GM23338 (cell line): Measurements from ENCODE around the gene DGKG. TPM values are rescaled to one million over a fixed set of nuclear protein-coding genes. Genes with fewer than 3 reads are reported as not detected.

ENCODE experiments used
- ATAC-seq: fragments of 200-7000 bp; cut with Tn5 transposase; 3 replicates; pipeline ENCODE4 v1.9.1; 2020
- DNase-seq: peaks from one replicate; pipeline ENCODE4 v3.0.0-alpha.2; 2015; ENCODE audit warnings: low spot score
- H2AFZ ChIP-seq: fragments of 200-600 bp; sonication (generic); 2 replicates; pipeline ENCODE4 v1.8.0; 2016; ENCODE audit warnings: antibody characterized with exemption, mild to moderate bottlenecking, moderate library complexity
- H3F3A ChIP-seq: fragments of 200-600 bp; sonication (generic); replicated peaks from 2 replicates; pipeline ENCODE4 v1.8.0; 2017; ENCODE audit warnings: antibody characterized with exemption, mixed run types, low read depth
- H3K27ac ChIP-seq: fragments of 200-600 bp; sonication (generic); 2 replicates; pipeline ENCODE4 v1.6.1; 2016; ENCODE audit warnings: low read depth
- H3K27me3 ChIP-seq: fragments of 200-600 bp; sonication (generic); 2 replicates; pipeline ENCODE4 v1.8.0; 2016; ENCODE audit warnings: mild to moderate bottlenecking, mixed run types, moderate library complexity; ENCODE audit not compliant: insufficient read depth
- H3K36me3 ChIP-seq: fragments of 200-600 bp; sonication (generic); 2 replicates; pipeline ENCODE4 v1.8.0; 2016; ENCODE audit warnings: mild to moderate bottlenecking; ENCODE audit not compliant: insufficient read depth
- H3K4me1 ChIP-seq: fragments of 200-600 bp; sonication (generic); 2 replicates; pipeline ENCODE4 v1.8.0; 2016; ENCODE audit warnings: mild to moderate bottlenecking, moderate library complexity; ENCODE audit not compliant: insufficient read depth
- H3K4me2 ChIP-seq: fragments of 200-600 bp; sonication (generic); 2 replicates; pipeline ENCODE4 v1.7.1; 2017; ENCODE audit warnings: mixed run types
- H3K4me3 ChIP-seq: fragments of 200-600 bp; sonication (generic); 2 replicates; pipeline ENCODE4 v1.6.1; 2016; ENCODE audit warnings: mixed run types
- H3K79me2 ChIP-seq: fragments of 200-600 bp; sonication (generic); replicated peaks from 2 replicates; pipeline ENCODE4 v1.8.0; 2017; ENCODE audit warnings: mild to moderate bottlenecking; ENCODE audit not compliant: insufficient read depth
- H3K9me2 ChIP-seq: fragments of 200-600 bp; sonication (generic); 2 replicates; pipeline ENCODE4 v1.8.0; 2017; ENCODE audit not compliant: insufficient read depth
- H4K20me1 ChIP-seq: fragments of 200-600 bp; sonication (generic); replicated peaks from 2 replicates; pipeline ENCODE4 v1.8.0; 2017; ENCODE audit warnings: mild to moderate bottlenecking; ENCODE audit not compliant: insufficient read depth
- H3K27ac Mint-ChIP-seq: 2 replicates; pipeline ENCODE4 v1.8.0; 2020; ENCODE audit warnings: inconsistent platforms, mild to moderate bottlenecking, moderate library complexity, mixed read lengths
- H3K27me3 Mint-ChIP-seq: 3 replicates; pipeline ENCODE4 v1.8.0; 2022; ENCODE audit warnings: low read depth, mild to moderate bottlenecking, moderate library complexity, mixed read lengths, inconsistent platforms; ENCODE audit not compliant: insufficient read depth, poor library complexity
- H3K36me3 Mint-ChIP-seq: 3 replicates; pipeline ENCODE4 v1.8.0; 2021; ENCODE audit warnings: low read depth, mild to moderate bottlenecking, inconsistent platforms, moderate library complexity, mixed read lengths
- H3K4me1 Mint-ChIP-seq: 3 replicates; pipeline ENCODE4 v1.8.0; 2020; ENCODE audit warnings: mild to moderate bottlenecking, inconsistent platforms, mixed read lengths
- H3K4me3 Mint-ChIP-seq: 3 replicates; pipeline ENCODE4 v1.8.0; 2021; ENCODE audit warnings: moderate library complexity, mild to moderate bottlenecking, inconsistent platforms, mixed read lengths
- H3K9me3 Mint-ChIP-seq: 3 replicates; pipeline ENCODE4 v1.8.0; 2020; ENCODE audit warnings: moderate library complexity, mild to moderate bottlenecking, inconsistent platforms, mixed read lengths
- CREB1 ChIP-seq: fragments of 250-450 bp; sonication (Bioruptor Pico); IDR thresholded peaks from 2 replicates; pipeline ENCODE4 v1.5.0; 2020; ENCODE audit warnings: low read depth, mild to moderate bottlenecking, moderate library complexity
- EZH2 ChIP-seq: fragments of 200-600 bp; sonication (generic); IDR thresholded peaks from one replicate; pipeline ENCODE4 v1.8.0; 2017; ENCODE audit warnings: antibody characterized with exemption, mild to moderate bottlenecking, low read depth; ENCODE audit not compliant: unreplicated experiment
- EZH2phosphoT487 ChIP-seq: fragments of 200-600 bp; sonication (generic); IDR thresholded peaks from one replicate; pipeline ENCODE4 v1.8.1; 2018; ENCODE audit warnings: antibody characterized with exemption; ENCODE audit not compliant: unreplicated experiment
- JUNB ChIP-seq: IDR thresholded peaks from one replicate; pipeline ENCODE4 v1.6.1; 2016; ENCODE audit warnings: antibody characterized with exemption; ENCODE audit not compliant: unreplicated experiment
- NANOG ChIP-seq: IDR thresholded peaks from 2 replicates; pipeline ENCODE4 v1.6.1; 2016; ENCODE audit warnings: antibody characterized with exemption, borderline replicate concordance
- POLR2AphosphoS5 ChIP-seq: IDR thresholded peaks from 2 replicates; pipeline ENCODE4 v1.6.1; 2016; ENCODE audit warnings: antibody characterized with exemption, low read depth
- STAT1 ChIP-seq: IDR thresholded peaks from one replicate; pipeline ENCODE4 v1.6.1; 2016; ENCODE audit warnings: antibody characterized with exemption; ENCODE audit not compliant: unreplicated experiment
- ZNF331 ChIP-seq: fragments of 250-450 bp; sonication (Bioruptor Pico); IDR thresholded peaks from 2 replicates; pipeline ENCODE4 v1.5.0; 2020; ENCODE audit warnings: low read depth, mild to moderate bottlenecking, moderate library complexity
- polyA plus RNA-seq: library from polyadenylated mRNA; unstranded; fragments of >200 nt; fragmentation: Nextera tagmentation; extraction: Ambion mirVana; gene quantifications from 2 replicates; pipeline ENCODE4 v1.2.1, GENCODE V29; 2016
- total RNA-seq: library from RNA; depleted of rRNA; stranded (reverse); fragments of >200 nt; shearing (Covaris generic); gene quantifications from 2 replicates; pipeline ENCODE4 v1.2.3, GENCODE V29; 2014
- TF ChIP-seq, protein P1 (sequence below): fragments of 250-450 bp; sonication (Bioruptor Pico); IDR thresholded peaks from 2 replicates; pipeline ENCODE4 v1.5.0; 2020; ENCODE audit warnings: mild to moderate bottlenecking, moderate library complexity
- TF ChIP-seq, protein P2 (sequence below), 2 experiments: fragments of 200-600 bp in 1 of 2; sonication (generic) in 1 of 2; conservative IDR thresholded peaks; 2 replicates each; pipeline versions ENCODE4 v1.5.1 to v1.6.1; 2016 to 2017; ENCODE audit warnings: antibody characterized with exemption in 2 of 2, low read depth in 2 of 2, mild to moderate bottlenecking in 2 of 2, moderate library complexity in 1 of 2

DGKG gene
- total and polyA plus RNA-seq, 2 experiments from 2014 or later = 0.14 to 0.31 TPM

DNA sequence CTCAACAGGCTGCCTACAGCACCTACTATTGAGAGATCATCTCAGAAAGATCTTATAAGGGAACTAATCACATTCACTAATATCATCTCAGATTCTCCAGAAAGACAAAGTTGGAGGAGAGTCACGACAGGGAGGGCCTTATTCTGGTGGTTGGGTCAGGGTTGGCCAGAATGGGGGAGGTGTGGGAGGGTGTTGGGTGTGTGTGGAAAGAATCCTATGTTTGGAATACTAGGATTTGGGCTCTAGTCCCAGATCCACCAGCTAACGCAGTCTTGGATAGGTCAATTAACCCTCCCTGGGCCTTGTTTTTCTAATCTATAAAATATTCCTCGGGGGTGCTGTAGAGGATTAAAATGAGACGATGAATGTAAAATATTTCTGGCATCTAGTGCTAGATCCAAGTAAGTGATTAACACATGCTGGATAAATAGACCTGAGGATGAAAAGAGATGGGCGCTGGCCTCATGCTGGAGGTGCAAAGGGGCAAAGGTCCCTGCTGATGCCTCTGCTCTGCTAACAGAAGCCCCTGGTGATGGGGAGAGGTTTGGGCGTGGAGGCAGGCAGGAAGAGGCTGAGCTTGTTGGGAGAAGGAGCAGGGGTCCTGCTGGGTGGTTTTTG, 185.6 kb downstream of the DGKG start:
- ATAC-seq = no peak
- Mint-ChIP-seq H3K4me1 (no peaks in the 10 kb centered on the region), H3K27me3 (peaks cover 7% of the 10 kb centered on the region), H3K36me3 (no peaks in the 10 kb centered on the region), H3K27ac (no peak overlapping the region), H3K4me3 (no peak overlapping the region), H3K9me3 (no peaks in the 10 kb centered on the region)
- no peaks in the 10 kb centered on the region for H3K36me3 ChIP-seq
- H3K27me3 ChIP-seq = no peaks in the 10 kb centered on the region
- no peak overlapping the region for H3K27ac ChIP-seq
- no peak overlapping the region for H3K4me3 ChIP-seq
- H3K4me1 ChIP-seq = no peaks in the 10 kb centered on the region
- H3F3A ChIP-seq = no peaks in the 10 kb centered on the region
- H2AFZ ChIP-seq = no peak overlapping the region
- no peaks in the 10 kb centered on the region for H3K79me2 ChIP-seq
- H3K4me2 ChIP-seq = no peak overlapping the region
- H3K9me2 ChIP-seq = no peaks in the 10 kb centered on the region
- no peaks in the 10 kb centered on the region for H4K20me1 ChIP-seq
- DNase-seq = no peak
- TF ChIP-seq CREB1 (CRISPR knock-in tag) = no peak

DNA sequence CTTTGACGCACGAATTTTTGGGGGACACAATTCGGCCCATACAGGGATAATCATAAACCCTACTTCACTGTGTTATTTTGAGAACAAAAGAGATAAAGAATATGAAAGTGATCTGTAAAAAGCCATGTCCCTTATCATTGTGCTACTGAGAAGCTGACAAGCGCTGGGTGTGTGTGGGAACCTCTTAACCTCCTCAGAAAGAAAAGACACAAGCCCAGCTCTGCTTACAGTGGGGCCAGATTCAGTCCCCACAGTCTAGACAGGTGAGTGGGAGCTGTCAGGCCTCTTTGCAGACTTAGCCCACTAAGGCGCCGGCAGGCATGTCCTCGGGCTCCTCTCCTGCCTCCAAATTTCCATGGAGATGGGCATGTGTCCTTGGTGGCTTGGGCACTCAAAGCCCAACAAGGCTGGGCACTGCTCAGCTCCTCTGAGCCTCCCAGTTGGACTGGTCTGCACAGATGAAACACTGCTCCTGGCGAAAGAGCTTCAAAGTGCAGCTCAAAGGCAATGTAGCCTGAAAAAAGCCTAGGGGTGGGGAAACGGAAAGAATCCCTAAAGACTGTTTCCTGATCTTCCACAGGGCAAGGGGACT, 188.7 kb downstream of the DGKG start:
- H3K4me1 Mint-ChIP-seq = no peaks in the 10 kb centered on the region
- H3F3A ChIP-seq = no peaks in the 10 kb centered on the region
- ATAC-seq (no peak), DNase-seq (no peak)
- H3K9me2 ChIP-seq = no peaks in the 10 kb centered on the region
- no peaks in the 10 kb centered on the region for H3K4me1 ChIP-seq
- H3K27me3 ChIP-seq = no peaks in the 10 kb centered on the region
- no peaks in the 10 kb centered on the region for H3K36me3 ChIP-seq
- H4K20me1 ChIP-seq = no peaks in the 10 kb centered on the region
- H3K4me3 ChIP-seq = no peak overlapping the region
- no peak overlapping the region for H3K27ac ChIP-seq
- peaks cover 7% of the 10 kb centered on the region for H3K27me3 Mint-ChIP-seq
- H3K36me3 Mint-ChIP-seq = no peaks in the 10 kb centered on the region
- H3K9me3 Mint-ChIP-seq = no peaks in the 10 kb centered on the region
- no peak overlapping the region for H3K27ac Mint-ChIP-seq
- H3K79me2 ChIP-seq = no peaks in the 10 kb centered on the region
- no peak overlapping the region for H2AFZ ChIP-seq
- H3K4me2 ChIP-seq = no peak overlapping the region
- no peak overlapping the region for H3K4me3 Mint-ChIP-seq
- TF ChIP-seq STAT1 = no peak
- no peak for TF ChIP-seq ZNF331 (CRISPR knock-in tag)
- TF ChIP-seq NANOG = no peak
- TF ChIP-seq CREB1 (CRISPR knock-in tag) = no peak
- no peak for TF ChIP-seq EZH2
- TF ChIP-seq EZH2phosphoT487 = no peak
- TF ChIP-seq, protein P1, sequence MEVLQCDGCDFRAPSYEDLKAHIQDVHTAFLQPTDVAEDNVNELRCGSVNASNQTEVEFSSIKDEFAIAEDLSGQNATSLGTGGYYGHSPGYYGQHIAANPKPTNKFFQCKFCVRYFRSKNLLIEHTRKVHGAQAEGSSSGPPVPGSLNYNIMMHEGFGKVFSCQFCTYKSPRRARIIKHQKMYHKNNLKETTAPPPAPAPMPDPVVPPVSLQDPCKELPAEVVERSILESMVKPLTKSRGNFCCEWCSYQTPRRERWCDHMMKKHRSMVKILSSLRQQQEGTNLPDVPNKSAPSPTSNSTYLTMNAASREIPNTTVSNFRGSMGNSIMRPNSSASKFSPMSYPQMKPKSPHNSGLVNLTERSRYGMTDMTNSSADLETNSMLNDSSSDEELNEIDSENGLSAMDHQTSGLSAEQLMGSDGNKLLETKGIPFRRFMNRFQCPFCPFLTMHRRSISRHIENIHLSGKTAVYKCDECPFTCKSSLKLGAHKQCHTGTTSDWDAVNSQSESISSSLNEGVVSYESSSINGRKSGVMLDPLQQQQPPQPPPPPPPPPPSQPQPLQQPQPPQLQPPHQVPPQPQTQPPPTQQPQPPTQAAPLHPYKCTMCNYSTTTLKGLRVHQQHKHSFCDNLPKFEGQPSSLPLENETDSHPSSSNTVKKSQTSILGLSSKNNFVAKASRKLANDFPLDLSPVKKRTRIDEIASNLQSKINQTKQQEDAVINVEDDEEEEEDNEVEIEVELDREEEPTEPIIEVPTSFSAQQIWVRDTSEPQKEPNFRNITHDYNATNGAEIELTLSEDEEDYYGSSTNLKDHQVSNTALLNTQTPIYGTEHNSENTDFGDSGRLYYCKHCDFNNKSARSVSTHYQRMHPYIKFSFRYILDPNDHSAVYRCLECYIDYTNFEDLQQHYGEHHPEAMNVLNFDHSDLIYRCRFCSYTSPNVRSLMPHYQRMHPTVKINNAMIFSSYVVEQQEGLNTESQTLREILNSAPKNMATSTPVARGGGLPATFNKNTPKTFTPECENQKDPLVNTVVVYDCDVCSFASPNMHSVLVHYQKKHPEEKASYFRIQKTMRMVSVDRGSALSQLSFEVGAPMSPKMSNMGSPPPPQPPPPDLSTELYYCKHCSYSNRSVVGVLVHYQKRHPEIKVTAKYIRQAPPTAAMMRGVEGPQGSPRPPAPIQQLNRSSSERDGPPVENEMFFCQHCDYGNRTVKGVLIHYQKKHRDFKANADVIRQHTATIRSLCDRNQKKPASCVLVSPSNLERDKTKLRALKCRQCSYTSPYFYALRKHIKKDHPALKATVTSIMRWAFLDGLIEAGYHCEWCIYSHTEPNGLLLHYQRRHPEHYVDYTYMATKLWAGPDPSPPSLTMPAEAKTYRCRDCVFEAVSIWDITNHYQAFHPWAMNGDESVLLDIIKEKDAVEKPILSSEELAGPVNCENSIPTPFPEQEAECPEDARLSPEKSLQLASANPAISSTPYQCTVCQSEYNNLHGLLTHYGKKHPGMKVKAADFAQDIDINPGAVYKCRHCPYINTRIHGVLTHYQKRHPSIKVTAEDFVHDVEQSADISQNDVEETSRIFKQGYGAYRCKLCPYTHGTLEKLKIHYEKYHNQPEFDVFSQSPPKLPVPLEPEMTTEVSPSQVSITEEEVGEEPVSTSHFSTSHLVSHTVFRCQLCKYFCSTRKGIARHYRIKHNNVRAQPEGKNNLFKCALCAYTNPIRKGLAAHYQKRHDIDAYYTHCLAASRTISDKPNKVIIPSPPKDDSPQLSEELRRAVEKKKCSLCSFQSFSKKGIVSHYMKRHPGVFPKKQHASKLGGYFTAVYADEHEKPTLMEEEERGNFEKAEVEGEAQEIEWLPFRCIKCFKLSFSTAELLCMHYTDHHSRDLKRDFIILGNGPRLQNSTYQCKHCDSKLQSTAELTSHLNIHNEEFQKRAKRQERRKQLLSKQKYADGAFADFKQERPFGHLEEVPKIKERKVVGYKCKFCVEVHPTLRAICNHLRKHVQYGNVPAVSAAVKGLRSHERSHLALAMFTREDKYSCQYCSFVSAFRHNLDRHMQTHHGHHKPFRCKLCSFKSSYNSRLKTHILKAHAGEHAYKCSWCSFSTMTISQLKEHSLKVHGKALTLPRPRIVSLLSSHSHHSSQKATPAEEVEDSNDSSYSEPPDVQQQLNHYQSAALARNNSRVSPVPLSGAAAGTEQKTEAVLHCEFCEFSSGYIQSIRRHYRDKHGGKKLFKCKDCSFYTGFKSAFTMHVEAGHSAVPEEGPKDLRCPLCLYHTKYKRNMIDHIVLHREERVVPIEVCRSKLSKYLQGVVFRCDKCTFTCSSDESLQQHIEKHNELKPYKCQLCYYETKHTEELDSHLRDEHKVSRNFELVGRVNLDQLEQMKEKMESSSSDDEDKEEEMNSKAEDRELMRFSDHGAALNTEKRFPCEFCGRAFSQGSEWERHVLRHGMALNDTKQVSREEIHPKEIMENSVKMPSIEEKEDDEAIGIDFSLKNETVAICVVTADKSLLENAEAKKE (CRISPR knock-in tag) = no peak
- TF ChIP-seq JUNB = no peak
- TF ChIP-seq, protein P2, sequence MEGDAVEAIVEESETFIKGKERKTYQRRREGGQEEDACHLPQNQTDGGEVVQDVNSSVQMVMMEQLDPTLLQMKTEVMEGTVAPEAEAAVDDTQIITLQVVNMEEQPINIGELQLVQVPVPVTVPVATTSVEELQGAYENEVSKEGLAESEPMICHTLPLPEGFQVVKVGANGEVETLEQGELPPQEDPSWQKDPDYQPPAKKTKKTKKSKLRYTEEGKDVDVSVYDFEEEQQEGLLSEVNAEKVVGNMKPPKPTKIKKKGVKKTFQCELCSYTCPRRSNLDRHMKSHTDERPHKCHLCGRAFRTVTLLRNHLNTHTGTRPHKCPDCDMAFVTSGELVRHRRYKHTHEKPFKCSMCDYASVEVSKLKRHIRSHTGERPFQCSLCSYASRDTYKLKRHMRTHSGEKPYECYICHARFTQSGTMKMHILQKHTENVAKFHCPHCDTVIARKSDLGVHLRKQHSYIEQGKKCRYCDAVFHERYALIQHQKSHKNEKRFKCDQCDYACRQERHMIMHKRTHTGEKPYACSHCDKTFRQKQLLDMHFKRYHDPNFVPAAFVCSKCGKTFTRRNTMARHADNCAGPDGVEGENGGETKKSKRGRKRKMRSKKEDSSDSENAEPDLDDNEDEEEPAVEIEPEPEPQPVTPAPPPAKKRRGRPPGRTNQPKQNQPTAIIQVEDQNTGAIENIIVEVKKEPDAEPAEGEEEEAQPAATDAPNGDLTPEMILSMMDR (conservative IDR thresholded peaks at IDR 0.05; ENCODE audit: low read depth in 2 of 2) = no peak
- no peak for TF ChIP-seq POLR2AphosphoS5
